Activated naive CD4-positive, alpha-beta T cell treated with Interleukin-2 at 50 U/mL for 16 hours (primary cell): Measurements from ENCODE around the gene NPR2.

Experiments used
- DNase-seq: peaks from one replicate; pipeline ENCODE4 v3.0.0-alpha.2; 2020

NPR2 gene

DNA sequence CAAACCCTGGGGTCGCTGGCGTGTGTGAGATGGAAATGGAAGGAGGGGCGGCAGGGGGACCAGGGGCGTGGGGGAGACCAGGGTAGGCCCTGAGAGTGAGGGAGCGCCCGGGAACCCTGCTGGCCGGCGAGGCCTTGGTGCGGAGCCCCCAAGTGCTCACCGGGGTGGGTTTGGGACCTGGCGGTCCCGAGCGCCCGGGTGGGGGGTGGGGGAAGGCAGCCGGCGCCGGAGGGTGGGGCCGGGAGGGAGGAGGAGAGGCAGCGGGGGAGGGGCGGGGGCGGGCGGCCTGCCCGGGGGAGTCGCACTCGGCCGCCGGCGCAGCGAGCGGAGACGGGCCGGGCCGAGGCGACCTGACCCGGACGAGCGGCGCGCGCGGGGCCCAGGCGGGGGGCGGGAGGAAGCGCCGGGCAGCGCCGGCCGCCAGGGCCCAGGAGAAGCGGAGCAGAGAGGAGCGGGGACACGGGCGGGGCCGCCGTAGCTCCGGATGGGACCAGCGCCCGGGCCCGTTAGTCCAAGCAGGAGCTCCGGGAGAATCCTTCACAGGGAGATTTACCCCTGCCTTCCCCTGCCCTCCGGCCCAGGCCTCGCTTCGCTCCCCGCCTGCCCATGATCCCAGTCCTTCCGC, at the start of gene NPR2:
NPR2 (plus strand) TSS at position 295 of the 625 bp plus-strand sequence. CDS start 818 bp downstream, outside the sequence.
- no peak for DNase-seq

- no peak for DNase-seq
Observed at GRCh38 chr9:35741740-35742139, 49.7 kb upstream of the NPR2 start.

GRCh38 chr9:35743452-35743851, 47.9 kb upstream of the NPR2 start:
- no peak for DNase-seq

DNA sequence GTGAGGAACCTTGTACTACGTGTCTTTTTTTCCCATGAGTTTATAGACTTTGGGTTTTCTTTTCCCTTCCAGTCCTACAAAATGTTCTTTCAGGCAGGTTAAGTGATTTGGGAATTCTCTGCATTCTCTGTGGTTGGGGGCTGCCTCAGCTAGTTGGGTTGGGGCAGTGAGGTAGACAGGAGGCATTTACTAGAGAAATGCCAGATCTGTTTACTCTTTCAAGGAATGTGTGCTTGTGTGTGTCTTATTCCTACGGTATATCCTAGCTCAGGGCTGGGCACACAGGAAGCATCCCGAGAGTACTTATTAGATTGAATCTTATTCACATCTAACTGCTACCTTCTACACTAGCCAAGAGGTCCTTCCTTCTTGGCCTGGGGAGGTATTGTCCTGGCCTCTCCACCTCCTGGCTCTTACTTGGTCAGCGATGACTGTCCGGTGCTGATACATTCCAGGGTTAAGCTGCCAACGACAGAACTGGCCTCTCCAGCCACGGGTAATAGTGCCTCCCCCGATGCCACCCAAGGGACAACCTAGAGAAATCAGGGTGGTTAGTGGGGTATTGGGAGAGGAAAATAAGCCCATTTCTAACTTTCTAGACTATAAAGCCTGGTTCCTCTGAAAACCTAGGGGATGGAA, 47.4 kb upstream of the NPR2 start:
- DNase-seq = no peak

- no peak for DNase-seq
Observed at GRCh38 chr9:35745569-35745968, 45.8 kb upstream of the NPR2 start.

DNA sequence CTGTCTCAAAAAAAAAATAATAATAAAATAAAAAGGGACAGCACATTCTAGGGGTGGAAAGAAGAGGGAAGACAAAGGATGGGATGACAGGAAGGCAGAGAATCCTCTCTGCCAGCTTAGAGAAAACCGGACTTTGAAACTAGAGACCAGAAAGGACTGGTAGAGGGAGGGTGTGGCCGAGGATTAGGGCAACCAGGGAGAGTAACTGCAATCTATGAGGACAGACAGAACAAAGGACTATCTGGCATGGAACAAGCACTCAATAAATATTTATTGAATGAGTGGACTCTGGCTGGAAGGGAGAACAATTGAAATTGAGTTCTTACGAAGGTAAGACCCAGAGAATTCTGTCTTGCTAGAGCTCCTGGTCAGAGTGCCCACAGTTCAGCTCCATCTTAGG, 44.8 kb upstream of the NPR2 start:
- DNase-seq = no peak

DNA sequence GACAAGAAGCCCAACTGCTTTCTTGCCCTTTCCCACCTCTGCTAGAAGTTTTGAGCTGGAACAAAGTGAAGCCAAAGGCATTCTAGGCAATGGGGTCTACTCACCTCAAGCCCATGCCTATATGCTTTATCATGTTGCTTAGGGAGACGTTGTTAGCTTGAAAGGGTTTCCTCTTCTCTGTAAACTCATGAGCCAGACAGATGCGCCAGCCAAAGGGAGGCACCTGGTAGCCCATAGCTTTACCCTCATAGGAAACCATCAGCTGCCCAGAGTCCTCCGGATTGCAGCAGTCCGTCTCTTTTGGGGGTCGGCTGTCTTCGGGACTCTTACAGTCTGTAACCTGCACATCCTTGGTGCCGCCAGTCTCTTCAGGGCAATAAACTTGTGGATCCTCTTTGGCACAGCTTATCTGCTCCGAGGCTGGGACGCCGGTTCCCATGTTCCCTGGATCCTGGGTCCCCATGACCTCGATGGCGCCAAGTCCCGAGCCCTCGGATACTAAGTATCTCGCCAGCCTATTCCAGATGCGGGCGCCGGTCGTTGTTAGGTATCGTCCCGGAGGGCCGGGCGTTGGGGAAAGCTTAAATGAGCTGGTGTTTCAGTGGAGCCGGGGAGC, 43.0 kb upstream of the NPR2 start:
- no peak for DNase-seq

DNA sequence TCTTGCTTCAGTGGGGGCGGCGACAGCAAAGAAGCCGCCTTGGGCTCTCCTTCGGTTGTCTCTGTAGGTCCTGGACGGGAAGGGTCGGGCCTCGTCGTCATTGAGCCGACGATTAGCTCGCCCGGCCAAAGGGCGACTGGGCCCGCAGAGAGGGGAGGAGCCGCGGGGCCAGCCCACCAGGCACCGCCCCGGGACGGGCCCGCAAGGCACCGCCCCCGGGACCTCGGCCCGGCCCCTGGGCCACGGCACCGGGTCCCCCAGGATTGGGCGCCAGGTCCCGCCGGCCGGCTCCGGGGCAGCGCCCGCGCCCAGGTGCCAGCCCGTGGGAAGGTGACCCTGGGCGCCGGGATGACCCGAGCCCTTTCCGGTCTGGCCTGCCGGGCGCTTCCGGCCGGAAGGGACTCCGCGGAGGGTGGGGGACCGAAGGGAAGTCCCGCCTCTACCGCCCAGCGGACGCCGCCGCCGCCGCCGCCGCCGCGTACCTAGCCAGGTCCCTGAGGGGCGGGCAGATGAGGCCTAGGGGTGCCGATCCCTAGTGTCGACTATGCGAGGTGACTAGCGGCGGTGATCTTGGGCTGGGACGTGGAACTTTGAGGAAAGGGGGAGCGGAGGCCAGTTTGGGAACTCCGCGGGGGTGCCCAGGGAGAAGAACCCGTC, 42.4 kb upstream of the NPR2 start, which contains the start of the genes GBA2 and RGP1:
GBA2 (minus strand) TSS at position 371 of the 657 bp plus-strand sequence. CDS start 524 bp downstream, outside the sequence.
RGP1 (plus strand) TSS at position 430 of the 657 bp plus-strand sequence. CDS start 469 bp downstream, outside the sequence.
- DNase-seq = peak; percentile 80

- DNase-seq = peak; percentile 51
Observed at GRCh38 chr9:35749515-35750255, 41.7 kb upstream of the NPR2 start.

DNA sequence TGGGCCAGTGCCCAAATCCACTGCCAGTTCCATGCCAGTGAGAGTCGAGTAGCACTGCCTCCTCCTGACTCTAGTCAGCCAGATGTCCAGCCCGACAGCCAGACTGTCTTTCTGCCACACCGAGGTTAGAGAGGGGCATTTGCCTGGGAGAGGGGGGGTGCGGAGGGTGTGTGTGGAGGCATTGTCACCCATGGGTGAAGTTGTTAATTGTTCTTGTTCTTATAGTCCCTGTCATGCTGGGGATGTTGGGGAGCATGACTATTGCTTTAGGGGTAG, 41.2 kb upstream of the NPR2 start:
- DNase-seq = no peak

GRCh38 chr9:35753466-35753865, 37.9 kb upstream of the NPR2 start:
- no peak for DNase-seq

- DNase-seq = no peak
Observed at GRCh38 chr9:35754264-35754663, 37.1 kb upstream of the NPR2 start, which contains the start of gene MSMP. Gene MSMP (minus strand): TSS chr9:35754276. CDS start chr9:35754129, 147 bp downstream.

- no peak for DNase-seq
Observed at GRCh38 chr9:35755071-35755470, 36.3 kb upstream of the NPR2 start.

DNA sequence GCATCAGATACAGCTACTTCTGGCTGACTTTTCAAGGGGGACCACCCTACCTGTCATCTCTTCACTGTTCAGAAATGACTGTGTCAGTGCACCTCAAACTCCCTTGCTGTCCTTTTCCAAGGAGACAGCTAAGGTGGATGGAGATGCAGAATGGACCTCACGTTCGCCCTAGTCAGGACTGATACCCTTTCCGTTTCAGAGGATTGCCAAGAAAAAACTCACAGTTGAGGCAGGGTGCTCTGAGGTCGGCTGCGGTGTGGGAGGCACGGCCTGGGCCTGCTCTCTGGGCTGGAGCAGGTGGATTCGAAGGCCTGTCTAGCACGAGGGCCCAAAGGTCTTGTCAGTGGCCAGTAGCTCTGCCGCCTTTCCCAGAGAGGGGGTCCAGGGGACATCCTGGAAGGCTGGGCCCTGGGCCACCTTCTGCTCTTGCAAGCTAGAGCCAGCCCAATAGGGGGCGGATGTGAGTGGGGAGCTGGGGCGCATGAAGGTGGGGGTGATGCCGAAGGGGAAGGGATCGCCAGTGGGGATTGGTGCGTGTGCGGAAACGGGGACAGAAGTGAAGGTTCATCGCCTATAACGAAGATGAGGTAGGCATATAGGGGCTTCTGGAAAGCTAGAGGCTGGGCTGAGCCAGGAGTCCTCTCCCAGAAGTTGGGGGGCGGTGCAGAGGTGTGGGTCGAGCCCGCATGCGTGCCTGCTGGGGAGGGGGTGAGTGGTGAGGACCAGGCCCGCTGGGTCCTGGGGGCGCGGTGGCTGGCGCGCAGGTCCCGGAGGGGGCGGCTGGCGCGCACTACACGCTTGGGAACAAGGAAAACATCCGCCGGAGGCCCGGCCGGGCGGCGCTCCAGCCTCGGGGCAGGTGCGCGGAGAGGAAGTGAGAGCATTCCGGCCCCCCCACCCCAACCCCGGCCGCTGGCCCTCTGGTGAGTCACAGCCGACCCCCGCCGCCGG, 34.8 kb upstream of the NPR2 start:
- peak; percentile 81 for DNase-seq

- DNase-seq = no peak
Observed at GRCh38 chr9:35757226-35757891, 34.0 kb upstream of the NPR2 start.

- DNase-seq = no peak
Observed at GRCh38 chr9:35757892-35758275, 33.5 kb upstream of the NPR2 start.

DNA sequence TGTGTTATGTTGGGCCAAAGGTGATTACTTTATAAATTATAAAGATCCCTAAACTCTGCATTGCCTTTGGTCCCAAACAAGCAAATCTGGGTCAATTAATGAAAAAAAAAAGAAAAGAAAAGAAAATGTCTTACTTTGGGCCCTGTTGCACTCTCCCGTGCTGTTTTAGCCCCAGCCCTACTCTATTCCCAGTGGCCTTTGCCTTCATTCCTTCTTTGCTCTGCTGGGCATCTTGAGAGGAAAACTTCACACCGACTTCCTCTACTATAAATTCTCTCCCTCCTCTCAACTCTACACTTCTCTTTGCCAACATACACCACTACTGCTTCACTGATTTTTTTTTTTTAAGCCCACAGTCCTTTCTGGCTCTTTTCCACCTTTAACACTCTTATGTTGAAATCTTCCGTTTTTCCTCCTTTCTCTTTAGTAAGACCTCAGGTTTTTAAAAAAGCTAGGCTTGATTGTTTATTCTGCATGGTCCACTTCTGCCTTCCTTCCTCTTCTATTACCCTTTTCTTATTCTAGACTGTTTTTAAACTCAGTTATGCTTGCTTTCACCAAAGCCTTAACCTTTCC, 32.8 kb upstream of the NPR2 start:
- DNase-seq = no peak

- no peak for DNase-seq
Observed at GRCh38 chr9:35759795-35760194, 31.6 kb upstream of the NPR2 start.

- DNase-seq = no peak
Observed at GRCh38 chr9:35760651-35761050, 30.7 kb upstream of the NPR2 start.

DNA sequence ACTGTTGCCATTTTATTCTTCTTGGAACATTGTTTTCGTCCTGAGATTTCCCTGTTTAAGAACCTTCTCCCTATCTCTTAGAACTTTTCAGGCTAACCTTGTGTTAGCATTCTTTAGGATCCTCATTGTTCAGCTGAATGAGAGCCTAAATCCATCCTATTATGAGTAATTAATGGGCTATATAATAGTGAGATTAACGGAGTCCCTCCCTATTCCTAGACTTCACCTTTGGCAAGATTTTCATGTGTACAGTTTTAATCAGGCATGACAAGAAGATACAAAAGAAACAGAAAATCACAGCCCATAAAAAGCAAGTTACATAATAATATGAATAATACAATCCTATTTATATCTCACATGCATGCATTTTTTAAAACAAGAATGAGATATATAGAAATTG, 28.2 kb upstream of the NPR2 start:
- DNase-seq = no peak

DNA sequence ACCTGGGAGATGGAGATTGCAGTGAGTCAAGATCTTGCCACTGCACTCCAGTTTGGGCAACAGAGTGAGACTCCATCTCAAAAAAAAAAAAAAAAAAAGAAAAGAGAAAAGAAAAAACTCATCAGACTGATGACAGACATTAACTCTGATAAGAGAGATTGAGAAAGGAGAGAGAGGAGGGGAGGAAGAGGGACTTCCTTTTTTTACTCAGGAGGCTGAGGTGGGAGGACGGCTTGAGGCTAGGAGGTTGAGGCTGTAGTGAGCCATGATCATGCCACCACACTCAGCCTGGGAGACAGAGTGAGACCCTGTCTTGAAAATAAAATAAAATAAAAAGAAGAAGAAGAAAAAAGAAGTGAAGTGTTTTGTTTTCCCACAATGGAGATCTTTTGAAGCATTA, 27.6 kb upstream of the NPR2 start:
- DNase-seq = no peak
